NOMO-1 treated with dmso at 0.1 percent for 144 hours (cell line): ENCODE measurements around the gene RABEP1.
"Not testable (repeated sequence)": the region's sequence is repeated elsewhere in the genome, so short reads cannot be mapped to it uniquely, and the experiment has no call there.

ENCODE experiments used
- DNase-seq: peaks from one replicate; lab custom pipeline; 2025; ENCODE audit not compliant: unreplicated experiment; lab: John Stamatoyannopoulos, UW

Gene RABEP1

DNA sequence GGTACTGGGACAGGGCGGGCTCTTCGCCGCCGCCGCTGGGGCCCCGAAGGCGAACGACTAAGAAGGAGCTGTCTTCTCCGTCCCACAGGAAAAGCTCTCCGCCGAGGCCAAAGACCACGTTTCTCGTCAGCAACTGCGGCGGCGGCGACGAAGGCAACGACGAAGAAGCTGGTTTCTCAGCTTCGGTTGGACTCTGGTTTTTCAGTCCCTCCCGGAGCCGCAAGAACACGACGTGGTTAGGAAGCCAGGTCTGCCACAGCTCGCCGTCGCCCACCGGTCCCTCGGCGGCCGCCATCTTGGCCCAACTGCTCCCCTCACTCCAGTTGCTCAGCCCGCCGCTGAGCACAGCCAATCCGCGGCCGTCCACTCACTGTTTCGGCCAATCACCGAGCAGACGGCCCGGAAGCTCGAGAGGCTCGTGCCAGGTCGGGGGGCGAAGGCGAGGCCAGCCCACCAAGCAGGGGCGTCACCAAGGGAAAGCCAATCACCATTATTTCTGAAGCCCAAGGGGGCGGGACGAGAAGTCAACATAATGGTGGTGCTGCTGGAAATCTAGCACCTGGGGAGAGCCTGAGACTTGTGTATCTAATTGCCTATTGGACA lies 137.4 kb downstream of the RABEP1 start, which contains the start of gene NUP88:
Gene NUP88, minus strand, starts transcription at position 307 of the 603 bp plus-strand sequence. Its CDS starts 12 bp downstream, at position 295.
- DNase-seq: peak; percentile 98

- peak; percentile 86 for DNase-seq
Observed at GRCh38 chr17:5419959-5420653, 138.0 kb downstream of the RABEP1 start, which contains the start of gene RPAIN. Gene RPAIN (plus strand): TSS chr17:5420182. CDS start chr17:5420211, 29 bp downstream.

GRCh38 chr17:5422505-5422904 lies 140.4 kb downstream of the RABEP1 start:
- DNase-seq: no peak

DNA sequence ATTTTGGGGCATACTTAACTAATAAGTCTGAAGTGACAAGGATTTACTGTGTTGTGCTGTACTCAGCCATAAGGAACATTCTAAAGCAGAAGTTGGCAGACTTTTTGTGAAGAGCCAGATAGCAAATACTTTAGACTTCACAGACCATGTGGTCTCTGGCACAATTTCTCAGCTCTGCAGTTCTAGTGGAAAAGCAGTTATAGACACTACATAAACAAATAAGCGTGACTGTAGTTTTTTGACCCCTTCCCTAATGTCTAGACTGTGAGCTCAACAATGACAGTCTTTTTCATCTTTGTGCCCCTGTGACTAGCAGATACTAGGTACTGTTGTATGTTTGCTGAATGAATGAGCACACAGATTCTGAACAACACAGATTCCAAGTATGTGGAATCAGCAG lies 142.8 kb downstream of the RABEP1 start:
- DNase-seq: no peak

GRCh38 chr17:5425826-5426225 lies 143.7 kb downstream of the RABEP1 start:
- no peak for DNase-seq

GRCh38 chr17:5429191-5429887 lies 147.3 kb downstream of the RABEP1 start:
- no peak for DNase-seq

DNA sequence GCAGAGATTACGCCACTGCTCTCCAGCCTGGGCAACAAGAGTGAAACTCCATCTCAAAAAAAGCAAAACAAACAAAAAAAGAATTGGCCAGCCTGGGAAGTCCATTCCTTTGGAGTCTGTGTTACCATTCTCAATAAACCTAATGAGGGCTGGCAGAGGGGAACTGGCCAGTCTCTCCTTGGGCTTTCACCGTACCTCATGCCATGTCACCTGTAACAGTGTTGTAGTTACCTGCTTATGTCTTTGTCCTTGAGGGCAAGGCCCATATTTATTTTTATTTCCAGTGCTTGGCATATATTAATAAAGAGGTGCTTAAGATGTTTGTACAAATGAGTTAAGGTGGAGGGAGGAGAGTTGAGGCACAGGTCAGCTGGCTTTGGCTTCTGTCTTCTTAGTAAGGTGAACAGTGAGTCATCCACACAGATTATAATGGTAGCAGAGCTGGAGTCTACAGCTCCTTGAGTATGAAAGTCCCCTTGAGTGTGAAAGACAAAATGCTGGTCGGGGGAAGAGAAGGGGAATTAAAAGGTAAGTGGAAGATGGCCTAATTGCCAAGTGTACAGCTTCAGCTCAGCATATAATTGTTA lies 148.4 kb downstream of the RABEP1 start:
- DNase-seq: no peak

DNA sequence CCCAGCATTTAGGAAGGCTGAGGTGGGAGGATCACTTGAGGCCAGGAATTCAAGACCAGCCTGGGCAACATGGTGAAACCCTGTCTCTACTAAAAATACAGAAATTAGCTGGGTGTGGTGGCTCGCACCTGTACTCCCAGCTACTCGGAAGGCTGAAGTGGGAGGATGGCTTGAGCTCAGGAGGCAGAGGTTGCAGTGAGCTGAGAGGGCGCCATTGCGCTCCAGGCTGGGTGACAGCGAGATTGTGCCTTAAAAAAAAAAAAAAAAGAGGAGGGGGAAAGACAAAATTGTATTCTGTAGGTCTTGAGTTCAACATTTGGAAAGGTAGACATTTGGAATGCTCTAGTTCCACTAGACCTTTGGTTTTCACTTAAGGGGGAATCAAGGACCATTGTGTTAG lies 149.2 kb downstream of the RABEP1 start:
- DNase-seq: not testable (repeated sequence)

- no peak for DNase-seq
Observed at GRCh38 chr17:5431949-5432556, 150.0 kb downstream of the RABEP1 start.

DNA sequence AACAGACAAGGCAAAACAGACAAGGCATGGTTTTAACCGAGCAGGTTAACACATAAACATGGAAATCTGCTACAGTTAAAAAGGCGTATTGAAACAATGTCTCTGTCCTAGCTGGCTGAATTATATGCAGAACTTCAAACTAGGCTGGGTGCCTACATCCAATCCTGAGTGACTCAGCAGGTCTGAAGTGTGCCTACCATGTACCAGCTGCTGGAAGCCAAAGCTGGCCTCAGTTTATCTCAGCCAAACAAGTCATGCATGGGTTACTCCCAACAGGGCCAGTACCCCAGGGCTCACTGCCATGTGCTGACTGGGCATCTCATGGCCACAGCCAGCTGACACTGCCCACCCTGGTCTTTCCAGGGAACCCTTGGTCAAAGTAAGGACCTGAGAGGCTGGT lies 152.9 kb downstream of the RABEP1 start:
- no peak for DNase-seq
